SK-N-SH treated with all-trans-retinoic acid at 6 μM for 48 hours (cell line): ENCODE measurements around the gene PHGDH.

Source experiments
- ATAC-seq: fragments of 200-7000 bp; cut with Tn5 transposase; 3 replicates; pipeline ENCODE4 v1.9.1; 2020; ENCODE audit warnings: mild to moderate bottlenecking, moderate library complexity
- ARNTL ChIP-seq: fragments of 450-650 bp; formaldehyde crosslinking; IDR thresholded peaks from 2 replicates; pipeline ENCODE4 v1.5.0; 2020; ENCODE audit warnings: low read depth, mild to moderate bottlenecking, moderate library complexity, borderline replicate concordance
- BACH2 ChIP-seq: fragments of 250-450 bp; sonication (Bioruptor Pico); IDR thresholded peaks from 2 replicates; pipeline ENCODE4 v1.9.0; 2021; ENCODE audit warnings: mild to moderate bottlenecking, borderline replicate concordance
- ESRRG ChIP-seq: fragments of 250-450 bp; sonication (Bioruptor Pico); IDR thresholded peaks from 2 replicates; pipeline ENCODE4 v1.6.1; 2021; ENCODE audit warnings: mild to moderate bottlenecking
- GLIS3 ChIP-seq: fragments of 250-450 bp; sonication (Bioruptor Pico); IDR thresholded peaks from 2 replicates; pipeline ENCODE4 v1.5.0; 2020; ENCODE audit warnings: mild to moderate bottlenecking, moderate library complexity
- ISL1 ChIP-seq: fragments of 250-450 bp; sonication (Bioruptor Pico); IDR thresholded peaks from 2 replicates; pipeline ENCODE4 v2.1.2; 2022; ENCODE audit warnings: mild to moderate bottlenecking, moderate library complexity
- OSR1 ChIP-seq: fragments of 250-450 bp; sonication (Bioruptor Pico); IDR thresholded peaks from 2 replicates; pipeline ENCODE4 v1.8.0; 2022; ENCODE audit warnings: moderate library complexity, mild to moderate bottlenecking, inconsistent platforms
- PPARA ChIP-seq: fragments of 250-450 bp; sonication (Bioruptor Pico); IDR thresholded peaks from 2 replicates; pipeline ENCODE4 v1.5.0; 2020; ENCODE audit warnings: mild to moderate bottlenecking, borderline replicate concordance
- RARB ChIP-seq: fragments of 250-450 bp; sonication (Bioruptor Pico); IDR thresholded peaks from 2 replicates; pipeline ENCODE4 v1.8.0; 2021; ENCODE audit warnings: mild to moderate bottlenecking, moderate library complexity
- SNAI2 ChIP-seq: fragments of 250-450 bp; sonication (Bioruptor Pico); IDR thresholded peaks from 2 replicates; pipeline ENCODE4 v1.5.0; 2020; ENCODE audit warnings: mild to moderate bottlenecking, moderate library complexity
- TCF4 ChIP-seq: fragments of 250-450 bp; sonication (Bioruptor Pico); IDR thresholded peaks from 2 replicates; pipeline ENCODE4 v1.8.0; 2021; ENCODE audit warnings: mild to moderate bottlenecking, moderate library complexity, borderline replicate concordance
- TOX ChIP-seq: fragments of 250-450 bp; sonication (Bioruptor Pico); IDR thresholded peaks from 2 replicates; pipeline ENCODE4 v1.8.0; 2021; ENCODE audit warnings: mild to moderate bottlenecking, moderate library complexity, borderline replicate concordance
- ZC3H10 ChIP-seq: fragments of 250-450 bp; sonication (Bioruptor Pico); IDR thresholded peaks from 2 replicates; pipeline ENCODE4 v1.5.1; 2021; ENCODE audit warnings: mild to moderate bottlenecking, moderate library complexity
- ZFP3 ChIP-seq: fragments of 250-450 bp; sonication (Bioruptor Pico); IDR thresholded peaks from 2 replicates; pipeline ENCODE4 v1.5.0; 2020; ENCODE audit warnings: mild to moderate bottlenecking, moderate library complexity
- ZFP30 ChIP-seq: fragments of 450-650 bp; formaldehyde crosslinking; IDR thresholded peaks from 2 replicates; pipeline ENCODE4 v1.5.0; 2022; ENCODE audit warnings: mild to moderate bottlenecking, moderate library complexity
- ZNF70 ChIP-seq: fragments of 450-650 bp; formaldehyde crosslinking; IDR thresholded peaks from 2 replicates; pipeline ENCODE4 v1.5.0; 2020; ENCODE audit warnings: mild to moderate bottlenecking, moderate library complexity
- TF ChIP-seq, protein P1 (sequence below): fragments of 250-450 bp; sonication (Bioruptor Pico); IDR thresholded peaks from 2 replicates; pipeline ENCODE4 v1.5.0; 2020; ENCODE audit warnings: mild to moderate bottlenecking, moderate library complexity
- TF ChIP-seq, protein P2 (sequence below): fragments of 250-450 bp; sonication (Bioruptor Pico); IDR thresholded peaks from 2 replicates; pipeline ENCODE4 v1.8.0; 2021; ENCODE audit warnings: low read depth, mild to moderate bottlenecking, moderate library complexity, borderline replicate concordance
- TF ChIP-seq, protein P3 (sequence below): fragments of 250-450 bp; sonication (Bioruptor Pico); IDR thresholded peaks from 2 replicates; pipeline ENCODE4 v1.8.0; 2020; ENCODE audit warnings: mild to moderate bottlenecking, moderate library complexity, borderline replicate concordance
- TF ChIP-seq, protein P4 (sequence below): fragments of 250-450 bp; sonication (Bioruptor Pico); IDR thresholded peaks from 2 replicates; pipeline ENCODE4 v1.5.1; 2021; ENCODE audit warnings: mild to moderate bottlenecking, moderate library complexity

Gene PHGDH

DNA sequence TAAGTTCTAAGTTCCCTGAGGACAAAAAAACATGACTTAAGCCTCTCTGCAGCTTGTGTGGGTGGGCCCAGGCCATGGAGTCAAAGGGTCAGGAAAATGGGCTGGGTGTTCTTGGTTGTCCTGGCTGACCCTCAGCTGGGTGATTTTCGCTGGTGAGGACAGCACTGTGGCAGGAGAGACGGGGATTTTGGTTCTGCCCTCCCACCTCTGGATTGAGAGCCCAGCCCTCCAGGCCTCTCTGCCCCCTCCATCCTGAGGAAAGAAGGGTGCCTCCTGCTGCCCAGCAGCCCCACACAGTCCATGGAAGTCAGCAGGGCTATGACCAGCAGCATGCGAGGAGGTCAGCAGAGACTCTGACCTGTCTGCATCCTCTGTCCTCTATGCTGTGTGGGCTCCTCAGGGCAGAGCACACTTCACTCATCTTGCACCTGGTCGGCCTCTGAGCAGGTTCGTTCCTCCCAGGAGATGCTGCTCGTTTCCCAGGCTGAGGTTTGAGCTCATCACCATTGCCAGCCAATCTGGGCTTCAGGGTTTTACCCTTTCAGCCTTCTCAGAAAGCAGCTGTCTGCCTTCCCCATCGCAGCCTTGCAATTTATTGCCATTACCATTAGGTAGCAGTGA, 26.5 kb downstream of the PHGDH start:
- TF ChIP-seq TOX (CRISPR knock-in tag) (no peak), ZFP30 (CRISPR knock-in tag) (no peak), ESRRG (no peak), TCF4 (CRISPR knock-in tag) (no peak), OSR1 (CRISPR knock-in tag) (no peak), PPARA (no peak), RARB (CRISPR knock-in tag) (no peak), ZC3H10 (CRISPR knock-in tag) (no peak), BACH2 (CRISPR knock-in tag) (no peak), ISL1 (CRISPR knock-in tag) (no peak), SNAI2 (CRISPR knock-in tag) (no peak), ARNTL (CRISPR knock-in tag) (no peak), ZFP3 (CRISPR knock-in tag) (no peak), ZNF70 (no peak)
- TF ChIP-seq, protein P1, sequence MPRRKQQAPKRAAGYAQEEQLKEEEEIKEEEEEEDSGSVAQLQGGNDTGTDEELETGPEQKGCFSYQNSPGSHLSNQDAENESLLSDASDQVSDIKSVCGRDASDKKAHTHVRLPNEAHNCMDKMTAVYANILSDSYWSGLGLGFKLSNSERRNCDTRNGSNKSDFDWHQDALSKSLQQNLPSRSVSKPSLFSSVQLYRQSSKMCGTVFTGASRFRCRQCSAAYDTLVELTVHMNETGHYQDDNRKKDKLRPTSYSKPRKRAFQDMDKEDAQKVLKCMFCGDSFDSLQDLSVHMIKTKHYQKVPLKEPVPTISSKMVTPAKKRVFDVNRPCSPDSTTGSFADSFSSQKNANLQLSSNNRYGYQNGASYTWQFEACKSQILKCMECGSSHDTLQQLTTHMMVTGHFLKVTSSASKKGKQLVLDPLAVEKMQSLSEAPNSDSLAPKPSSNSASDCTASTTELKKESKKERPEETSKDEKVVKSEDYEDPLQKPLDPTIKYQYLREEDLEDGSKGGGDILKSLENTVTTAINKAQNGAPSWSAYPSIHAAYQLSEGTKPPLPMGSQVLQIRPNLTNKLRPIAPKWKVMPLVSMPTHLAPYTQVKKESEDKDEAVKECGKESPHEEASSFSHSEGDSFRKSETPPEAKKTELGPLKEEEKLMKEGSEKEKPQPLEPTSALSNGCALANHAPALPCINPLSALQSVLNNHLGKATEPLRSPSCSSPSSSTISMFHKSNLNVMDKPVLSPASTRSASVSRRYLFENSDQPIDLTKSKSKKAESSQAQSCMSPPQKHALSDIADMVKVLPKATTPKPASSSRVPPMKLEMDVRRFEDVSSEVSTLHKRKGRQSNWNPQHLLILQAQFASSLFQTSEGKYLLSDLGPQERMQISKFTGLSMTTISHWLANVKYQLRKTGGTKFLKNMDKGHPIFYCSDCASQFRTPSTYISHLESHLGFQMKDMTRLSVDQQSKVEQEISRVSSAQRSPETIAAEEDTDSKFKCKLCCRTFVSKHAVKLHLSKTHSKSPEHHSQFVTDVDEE (CRISPR knock-in tag) = no peak
- TF ChIP-seq, protein P2, sequence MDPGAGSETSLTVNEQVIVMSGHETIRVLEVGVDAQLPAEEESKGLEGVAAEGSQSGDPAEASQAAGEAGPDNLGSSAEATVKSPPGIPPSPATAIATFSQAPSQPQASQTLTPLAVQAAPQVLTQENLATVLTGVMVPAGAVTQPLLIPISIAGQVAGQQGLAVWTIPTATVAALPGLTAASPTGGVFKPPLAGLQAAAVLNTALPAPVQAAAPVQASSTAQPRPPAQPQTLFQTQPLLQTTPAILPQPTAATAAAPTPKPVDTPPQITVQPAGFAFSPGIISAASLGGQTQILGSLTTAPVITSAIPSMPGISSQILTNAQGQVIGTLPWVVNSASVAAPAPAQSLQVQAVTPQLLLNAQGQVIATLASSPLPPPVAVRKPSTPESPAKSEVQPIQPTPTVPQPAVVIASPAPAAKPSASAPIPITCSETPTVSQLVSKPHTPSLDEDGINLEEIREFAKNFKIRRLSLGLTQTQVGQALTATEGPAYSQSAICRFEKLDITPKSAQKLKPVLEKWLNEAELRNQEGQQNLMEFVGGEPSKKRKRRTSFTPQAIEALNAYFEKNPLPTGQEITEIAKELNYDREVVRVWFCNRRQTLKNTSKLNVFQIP (CRISPR knock-in tag) = no peak
- TF ChIP-seq, protein P3, sequence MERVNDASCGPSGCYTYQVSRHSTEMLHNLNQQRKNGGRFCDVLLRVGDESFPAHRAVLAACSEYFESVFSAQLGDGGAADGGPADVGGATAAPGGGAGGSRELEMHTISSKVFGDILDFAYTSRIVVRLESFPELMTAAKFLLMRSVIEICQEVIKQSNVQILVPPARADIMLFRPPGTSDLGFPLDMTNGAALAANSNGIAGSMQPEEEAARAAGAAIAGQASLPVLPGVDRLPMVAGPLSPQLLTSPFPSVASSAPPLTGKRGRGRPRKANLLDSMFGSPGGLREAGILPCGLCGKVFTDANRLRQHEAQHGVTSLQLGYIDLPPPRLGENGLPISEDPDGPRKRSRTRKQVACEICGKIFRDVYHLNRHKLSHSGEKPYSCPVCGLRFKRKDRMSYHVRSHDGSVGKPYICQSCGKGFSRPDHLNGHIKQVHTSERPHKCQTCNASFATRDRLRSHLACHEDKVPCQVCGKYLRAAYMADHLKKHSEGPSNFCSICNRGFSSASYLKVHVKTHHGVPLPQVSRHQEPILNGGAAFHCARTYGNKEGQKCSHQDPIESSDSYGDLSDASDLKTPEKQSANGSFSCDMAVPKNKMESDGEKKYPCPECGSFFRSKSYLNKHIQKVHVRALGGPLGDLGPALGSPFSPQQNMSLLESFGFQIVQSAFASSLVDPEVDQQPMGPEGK = no peak
- TF ChIP-seq, protein P4, sequence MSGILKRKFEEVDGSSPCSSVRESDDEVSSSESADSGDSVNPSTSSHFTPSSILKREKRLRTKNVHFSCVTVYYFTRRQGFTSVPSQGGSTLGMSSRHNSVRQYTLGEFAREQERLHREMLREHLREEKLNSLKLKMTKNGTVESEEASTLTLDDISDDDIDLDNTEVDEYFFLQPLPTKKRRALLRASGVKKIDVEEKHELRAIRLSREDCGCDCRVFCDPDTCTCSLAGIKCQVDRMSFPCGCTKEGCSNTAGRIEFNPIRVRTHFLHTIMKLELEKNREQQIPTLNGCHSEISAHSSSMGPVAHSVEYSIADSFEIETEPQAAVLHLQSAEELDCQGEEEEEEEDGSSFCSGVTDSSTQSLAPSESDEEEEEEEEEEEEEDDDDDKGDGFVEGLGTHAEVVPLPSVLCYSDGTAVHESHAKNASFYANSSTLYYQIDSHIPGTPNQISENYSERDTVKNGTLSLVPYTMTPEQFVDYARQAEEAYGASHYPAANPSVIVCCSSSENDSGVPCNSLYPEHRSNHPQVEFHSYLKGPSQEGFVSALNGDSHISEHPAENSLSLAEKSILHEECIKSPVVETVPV = no peak
- TF ChIP-seq, all 23 proteins: peak for 0
- no peak for ATAC-seq

DNA sequence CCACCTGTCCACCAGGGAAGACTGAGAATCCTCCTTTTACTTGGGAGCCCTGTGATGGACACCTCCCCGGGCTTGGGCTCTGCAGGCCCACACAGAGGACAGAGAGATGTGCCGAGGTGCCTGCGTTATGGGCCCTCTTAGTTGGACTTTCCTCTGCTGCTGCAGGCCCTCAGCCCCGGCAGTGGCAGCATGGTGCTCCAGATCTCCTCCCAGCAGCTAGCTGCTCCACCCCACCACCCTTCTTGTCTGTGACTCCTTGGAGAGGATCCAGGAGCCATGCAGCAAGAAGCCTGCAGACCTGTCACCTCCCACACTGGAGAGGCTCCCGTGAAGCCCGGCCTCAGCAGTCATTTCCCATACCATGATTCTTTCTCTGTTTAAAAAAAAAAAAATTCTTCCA, 27.4 kb downstream of the PHGDH start:
- no peak for ATAC-seq
- TF ChIP-seq ESRRG = no peak
- TF ChIP-seq TCF4 (CRISPR knock-in tag) = no peak
- TF ChIP-seq TOX (CRISPR knock-in tag) = no peak

DNA sequence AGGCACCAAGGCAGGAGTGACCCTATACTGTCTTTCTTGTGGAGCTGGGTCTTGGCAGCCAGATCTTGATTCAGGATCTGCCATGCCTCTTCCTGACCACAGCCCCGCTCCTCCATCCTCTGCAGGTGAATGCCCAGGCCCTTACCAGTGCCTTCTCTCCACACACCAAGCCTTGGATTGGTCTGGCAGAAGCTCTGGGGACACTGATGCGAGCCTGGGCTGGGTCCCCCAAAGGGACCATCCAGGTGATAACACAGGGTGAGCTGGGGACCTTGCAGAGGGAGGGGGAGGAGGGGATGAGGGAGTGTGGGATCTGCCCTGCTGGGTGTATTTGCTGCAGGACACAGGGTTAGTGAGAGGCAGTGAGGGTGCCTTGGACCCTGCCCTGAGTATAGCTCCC, 28.5 kb downstream of the PHGDH start:
- no peak for ATAC-seq
- TF ChIP-seq BACH2 (CRISPR knock-in tag) (no peak), GLIS3 (CRISPR knock-in tag) (no peak), ZNF70 (no peak)

DNA sequence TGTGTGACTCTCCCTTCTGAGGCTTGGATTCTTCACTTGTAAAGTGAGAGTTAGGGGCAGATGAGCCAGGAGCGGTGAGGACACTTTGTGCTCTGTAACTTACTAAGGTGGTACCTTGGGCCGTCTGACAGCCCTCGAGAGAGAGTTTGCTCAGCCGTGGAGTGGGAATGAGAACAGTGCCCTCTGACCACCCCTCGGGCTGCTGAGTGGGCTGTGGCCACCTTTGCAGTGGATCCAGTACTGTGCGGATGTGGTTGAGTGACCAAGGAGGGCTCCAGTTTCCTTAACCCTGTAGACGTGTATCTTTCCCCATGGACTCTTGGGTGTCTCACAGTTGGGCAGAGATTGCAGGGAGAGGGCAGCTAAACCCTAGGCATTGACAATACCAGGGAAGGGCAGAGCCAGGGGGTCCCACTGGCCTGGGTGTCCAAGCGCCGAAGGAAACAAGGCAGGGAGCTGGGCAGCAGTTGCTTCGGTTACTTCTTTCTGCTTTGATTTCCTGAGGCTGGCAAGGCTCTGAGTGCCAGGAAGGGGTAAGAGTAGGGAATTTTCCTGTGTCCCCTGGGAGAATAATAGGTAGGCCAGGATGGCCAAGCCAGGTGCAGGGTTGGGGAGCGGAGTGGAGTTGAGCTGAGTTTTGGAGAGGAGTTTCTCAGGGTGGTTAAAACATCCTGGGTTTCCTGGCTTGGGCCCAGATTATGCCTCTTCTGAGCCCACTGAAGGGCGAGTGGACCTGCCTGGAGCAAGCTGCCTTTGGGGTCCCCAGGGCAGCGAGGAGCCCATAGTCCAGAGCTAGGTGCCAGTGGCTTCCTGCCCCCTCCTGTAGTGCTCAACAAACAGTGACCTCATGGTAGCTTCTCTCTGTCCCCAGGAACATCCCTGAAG, 29.4 kb downstream of the PHGDH start:
- no peak for ATAC-seq
- TF ChIP-seq TOX (CRISPR knock-in tag) = no peak
